GM12891 (cell line): ENCODE data around the gene ARF5.
"Not testable (repeated sequence)": the region's sequence is repeated elsewhere in the genome, so short reads cannot be mapped to it uniquely, and the experiment has no call there.

ENCODE experiments used
- POLR2A ChIP-seq: IDR thresholded peaks from 2 replicates; pipeline ENCODE4 v1.6.1; 2011; ENCODE audit warnings: low read depth, low read length, control low read depth
- POLR2AphosphoS5 ChIP-seq: IDR thresholded peaks from 2 replicates; pipeline ENCODE4 v1.6.1; 2011; ENCODE audit warnings: low read depth, low read length, control low read depth
- POU2F2 ChIP-seq: IDR thresholded peaks from 2 replicates; pipeline ENCODE4 v1.6.1; 2011; ENCODE audit warnings: low read depth, mild to moderate bottlenecking, control low read depth, low read length, moderate library complexity
- TAF1 ChIP-seq: IDR thresholded peaks from 2 replicates; pipeline ENCODE4 v1.6.1; 2011; ENCODE audit warnings: low read depth, low read length, control low read depth

- TF ChIP-seq POLR2A, POLR2AphosphoS5, TAF1, POU2F2: not testable (repeated sequence)
Measured at GRCh38 chr7:127568034-127568433, 20.2 kb upstream of the ARF5 start.
